Activated T-helper 9 cell treated with anti-CD3 and anti-CD28 coated beads, Interleukin-2, amount 50 U/mL, for 16 hours (primary cell): Measurements from ENCODE around the gene TGFBR1.

Experiments
- DNase-seq: peaks from one replicate; pipeline ENCODE4 v3.0.0-alpha.2; 2020; ENCODE audit warnings: low read depth

TGFBR1 gene

DNA sequence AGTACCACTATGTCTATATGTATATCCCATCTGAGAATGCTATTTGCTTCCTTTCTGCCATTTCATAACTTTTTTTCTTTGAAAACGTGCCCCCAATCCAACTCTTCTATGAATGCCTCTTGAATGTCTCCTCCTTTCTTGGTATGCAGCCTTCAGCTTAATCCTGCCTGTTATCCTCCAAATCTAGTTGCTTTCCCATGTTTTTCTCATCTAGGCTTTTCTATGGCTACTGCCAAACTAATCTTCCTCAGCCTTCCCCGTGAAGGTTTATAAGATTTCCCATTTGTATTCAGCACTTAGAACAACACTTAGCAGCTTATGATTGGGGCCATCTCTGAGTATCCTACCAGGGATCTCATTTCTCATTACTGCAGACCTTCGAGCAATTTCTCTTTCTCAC is 2.5 kb downstream of the TGFBR1 start:
- no peak for DNase-seq

DNA sequence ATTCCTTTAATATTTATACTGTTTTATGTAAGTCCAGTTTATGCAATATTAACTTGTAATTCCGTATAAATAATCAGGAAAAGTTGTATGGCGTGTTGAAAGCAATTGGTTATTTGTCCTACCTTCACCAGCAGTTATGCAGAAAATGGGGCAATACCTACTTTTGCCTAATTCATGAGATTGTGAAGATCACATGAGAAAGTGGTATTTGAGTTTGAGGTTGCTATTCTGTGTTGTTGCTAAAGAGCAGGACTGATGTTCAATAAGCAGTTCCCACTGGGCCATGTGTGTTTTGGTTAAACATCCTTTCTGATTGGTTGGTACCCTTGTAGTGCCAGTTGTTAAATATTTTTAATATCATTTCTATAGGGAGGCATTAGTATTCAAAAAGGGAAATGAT is 3.2 kb downstream of the TGFBR1 start:
- DNase-seq = no peak

DNA sequence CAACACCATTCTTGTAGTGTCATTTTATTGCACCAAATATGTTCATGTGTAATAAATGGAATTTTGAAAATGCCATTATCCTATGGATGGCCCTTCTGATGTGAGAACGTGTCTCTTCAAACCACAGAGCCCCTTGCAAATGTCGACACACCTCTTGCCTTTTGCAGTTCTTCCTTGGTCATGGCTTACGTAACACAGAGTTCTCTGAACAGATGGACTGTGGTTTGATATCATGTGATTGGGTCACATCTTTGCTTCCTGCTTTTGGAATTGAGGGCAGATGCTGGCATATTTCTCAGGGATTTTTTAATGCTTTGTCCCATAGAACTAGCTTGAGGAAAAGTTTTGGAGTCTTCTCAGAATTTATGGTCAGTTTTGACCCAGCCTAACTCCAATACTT is 4.6 kb downstream of the TGFBR1 start:
- no peak for DNase-seq

DNA sequence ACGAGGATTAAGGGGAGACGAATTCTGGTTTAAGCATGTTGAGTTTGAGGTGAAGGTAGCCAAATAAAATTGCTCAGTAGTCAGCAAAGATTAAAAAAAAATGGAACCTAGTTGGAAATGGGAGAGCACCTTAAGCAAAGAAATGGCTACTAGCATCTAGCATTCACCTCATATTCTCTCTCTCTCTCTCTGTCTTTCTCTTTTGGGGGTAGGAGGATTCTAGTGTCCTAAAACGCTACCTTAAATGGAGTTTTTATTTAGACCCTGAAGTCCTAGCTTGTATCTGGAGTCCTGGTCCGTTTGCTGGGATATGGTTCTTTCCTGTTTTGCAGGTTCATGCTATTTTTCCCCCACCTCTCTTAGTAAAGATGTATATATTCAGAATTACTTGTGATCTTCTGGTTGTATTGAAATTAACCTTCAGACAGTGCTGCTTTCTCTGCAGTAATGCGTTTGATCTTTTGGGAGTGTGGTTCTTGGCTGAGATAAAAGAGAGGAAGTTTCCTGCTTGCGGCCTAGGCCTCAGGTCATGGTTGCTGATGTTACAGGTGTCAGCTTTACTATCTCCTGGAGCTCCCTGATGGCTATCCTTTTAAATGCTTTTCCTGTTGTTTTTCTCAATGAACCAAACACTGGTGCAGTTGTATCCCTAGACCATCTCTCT is 8.0 kb downstream of the TGFBR1 start:
- DNase-seq = no peak

DNA sequence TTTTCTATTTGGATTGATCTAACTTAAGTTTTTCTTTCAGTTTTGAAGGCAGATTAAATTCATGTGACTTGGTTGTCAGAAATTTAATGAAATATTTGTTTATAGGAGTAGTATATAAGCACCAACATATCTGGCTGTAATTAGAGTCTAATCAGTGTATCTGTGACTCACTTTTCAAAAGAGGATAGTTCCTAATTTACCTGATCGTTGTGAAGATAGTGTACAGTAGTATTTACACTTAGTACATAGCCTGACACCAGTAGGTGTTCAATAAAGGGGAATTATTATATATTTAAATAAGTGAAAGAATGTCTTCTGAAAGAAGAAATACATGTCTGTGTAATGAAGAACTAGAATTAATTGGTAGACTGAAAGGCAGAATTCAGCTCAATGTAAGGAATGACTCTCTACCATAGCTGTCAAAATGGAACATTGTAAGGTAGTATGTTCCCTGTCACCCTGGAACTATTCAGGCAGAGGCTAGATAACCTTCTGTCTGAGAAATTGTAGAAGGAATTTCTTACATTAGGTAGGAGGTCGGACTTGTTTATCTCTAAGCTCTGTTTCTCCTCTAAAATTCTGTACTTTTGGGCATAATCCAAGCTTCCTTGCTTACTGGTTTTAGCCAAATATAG is 8.6 kb downstream of the TGFBR1 start:
- no peak for DNase-seq

DNA sequence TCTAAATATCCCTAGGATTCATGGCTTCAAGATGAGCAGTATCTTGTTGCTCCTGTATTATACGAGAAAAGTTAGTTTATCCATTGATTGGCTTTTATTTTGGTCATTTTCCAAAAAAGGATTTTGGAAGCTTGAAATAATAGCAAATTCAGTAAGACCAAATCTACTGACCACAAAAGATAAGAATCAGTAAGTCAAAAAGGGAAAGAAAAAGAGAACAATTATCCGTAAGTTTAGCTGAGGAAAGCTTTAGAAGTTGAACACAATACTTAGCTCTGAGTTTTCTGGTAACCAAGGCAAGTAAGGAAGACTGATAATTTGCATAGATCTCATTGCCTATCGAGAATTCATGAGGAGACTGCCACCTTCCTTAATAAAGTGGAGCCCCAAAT is 9.1 kb downstream of the TGFBR1 start:
- no peak for DNase-seq

DNA sequence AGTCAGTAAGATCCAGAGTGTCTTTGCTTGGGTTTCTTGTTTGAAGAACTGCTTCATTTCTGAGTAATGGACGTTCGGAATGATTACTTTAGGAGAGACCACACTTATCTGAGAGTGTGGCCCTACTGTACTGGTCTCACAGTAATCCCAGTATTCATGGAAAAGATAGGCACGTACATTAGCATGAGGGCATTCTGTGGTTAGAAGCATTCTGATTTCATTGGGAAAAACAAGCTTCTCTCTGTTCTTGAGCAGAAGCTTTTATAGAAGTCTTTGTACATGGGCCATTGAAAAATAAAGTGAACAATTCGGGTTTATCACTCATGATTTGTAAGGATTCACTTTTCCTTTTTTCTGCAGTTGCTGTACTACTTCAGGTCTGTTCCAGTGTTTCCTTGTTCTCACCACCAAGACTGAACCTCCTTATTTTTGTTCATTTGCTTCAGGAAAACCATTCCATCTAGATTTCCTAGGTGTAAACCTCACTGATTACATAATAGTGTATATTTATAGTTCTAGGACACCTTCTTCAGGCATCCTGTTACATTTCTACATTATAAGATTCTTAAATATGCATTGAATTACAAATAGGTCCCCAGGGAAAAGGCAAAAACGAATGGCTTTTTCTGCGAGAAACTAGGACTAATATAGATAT is 10.1 kb downstream of the TGFBR1 start:
- no peak for DNase-seq

DNA sequence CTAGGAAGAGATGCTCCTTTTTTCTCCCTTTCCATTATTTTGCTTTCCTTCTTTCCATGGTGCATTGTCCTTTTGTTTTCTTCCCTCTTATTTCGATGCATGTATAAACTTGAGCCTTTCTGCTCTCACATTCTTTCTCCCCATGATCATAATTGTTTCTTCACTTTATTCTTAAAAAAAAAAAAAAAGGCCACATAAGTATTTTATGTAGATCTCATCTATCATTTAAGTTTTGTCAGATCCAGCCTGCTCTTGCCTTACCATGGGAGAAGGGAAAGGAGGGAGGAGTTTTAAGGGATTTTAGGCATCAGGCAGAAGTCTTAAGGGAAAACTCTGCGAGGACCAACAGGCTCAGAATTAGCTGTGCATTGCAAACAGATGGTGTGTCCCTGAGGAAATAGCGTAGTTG is 11.1 kb downstream of the TGFBR1 start:
- DNase-seq = no peak

DNA sequence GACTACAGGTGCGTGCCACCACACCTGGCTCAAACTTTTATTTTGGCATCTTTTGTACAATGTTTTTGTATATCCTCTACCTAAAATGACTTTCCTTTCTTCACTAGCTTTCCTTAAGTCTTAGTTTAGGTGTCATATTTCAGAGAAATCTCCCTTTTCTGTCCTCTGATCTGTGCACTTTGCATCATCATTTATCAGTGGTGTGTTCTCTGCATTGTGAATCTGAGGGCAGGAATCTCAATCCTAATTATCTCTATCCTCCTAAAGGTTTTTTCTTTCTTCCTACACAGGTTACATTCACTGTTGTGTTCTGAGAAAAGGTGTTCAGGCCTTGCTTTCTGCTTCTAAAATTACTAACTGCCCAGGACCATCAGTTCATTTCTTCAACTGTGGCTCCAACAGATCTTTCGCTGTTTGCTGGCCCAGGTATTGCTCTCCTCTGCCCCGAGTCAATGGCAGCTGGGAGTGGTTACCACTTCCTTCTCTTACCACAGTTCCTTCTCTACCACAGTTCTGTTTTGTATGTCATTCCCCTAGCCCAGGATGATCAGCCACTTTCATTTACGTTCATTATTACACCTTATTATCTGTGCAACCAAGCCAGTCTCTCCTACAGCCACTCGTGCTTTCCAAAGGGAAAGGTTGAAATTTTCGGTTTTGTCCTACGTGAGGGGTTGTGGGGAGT is 14.0 kb downstream of the TGFBR1 start:
- peak; percentile 25 for DNase-seq

DNA sequence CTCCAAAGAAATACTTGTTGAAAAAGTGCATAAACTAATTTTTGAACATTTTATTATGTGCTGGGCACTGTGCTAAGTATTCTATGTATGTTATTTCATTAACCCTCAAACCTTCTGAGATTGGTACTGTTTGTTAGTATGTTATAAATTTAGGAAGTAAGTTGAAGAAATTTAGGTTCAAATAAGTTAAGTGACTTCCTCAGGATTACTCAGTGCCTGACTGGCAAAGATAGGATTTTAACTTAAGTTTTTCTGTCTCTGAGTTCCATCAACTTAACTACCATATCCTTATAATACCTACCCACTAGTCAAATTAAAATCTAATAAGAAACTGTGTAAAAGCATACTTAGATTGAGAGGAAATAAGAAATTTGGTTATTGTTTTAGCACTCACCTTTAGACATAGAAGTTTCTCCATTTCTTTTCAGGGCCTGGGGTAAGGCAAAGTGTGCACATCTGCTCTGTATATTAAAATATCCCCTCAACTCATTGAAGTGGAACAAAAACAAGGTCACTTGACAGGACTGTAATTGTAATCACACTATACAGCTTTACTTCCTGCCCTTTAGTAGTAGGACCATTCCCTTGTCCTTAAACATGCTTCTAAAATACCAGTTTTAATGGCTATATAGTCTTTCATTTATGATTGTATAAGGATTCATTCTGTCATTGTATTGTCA is 15.2 kb downstream of the TGFBR1 start:
- DNase-seq = no peak

DNA sequence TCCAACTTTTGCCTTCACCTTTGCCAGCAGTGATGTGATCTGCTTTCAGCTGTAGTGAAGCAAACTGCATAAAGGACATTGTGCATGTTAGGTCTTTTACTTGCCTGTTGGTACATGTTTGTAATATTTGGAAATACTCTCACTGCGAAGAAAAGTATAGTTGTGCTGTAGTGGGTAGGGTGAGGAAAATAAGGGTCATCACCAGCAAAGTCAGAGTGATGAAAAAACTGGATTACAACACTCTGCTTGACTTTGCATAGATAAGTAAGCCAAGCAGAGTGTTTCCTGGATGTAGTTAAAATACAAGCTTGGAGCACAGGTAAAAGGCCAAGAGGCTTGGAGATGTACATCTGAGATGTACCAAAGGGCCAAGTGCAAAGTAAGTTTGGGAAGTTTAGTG is 16.7 kb downstream of the TGFBR1 start:
- no peak for DNase-seq

DNA sequence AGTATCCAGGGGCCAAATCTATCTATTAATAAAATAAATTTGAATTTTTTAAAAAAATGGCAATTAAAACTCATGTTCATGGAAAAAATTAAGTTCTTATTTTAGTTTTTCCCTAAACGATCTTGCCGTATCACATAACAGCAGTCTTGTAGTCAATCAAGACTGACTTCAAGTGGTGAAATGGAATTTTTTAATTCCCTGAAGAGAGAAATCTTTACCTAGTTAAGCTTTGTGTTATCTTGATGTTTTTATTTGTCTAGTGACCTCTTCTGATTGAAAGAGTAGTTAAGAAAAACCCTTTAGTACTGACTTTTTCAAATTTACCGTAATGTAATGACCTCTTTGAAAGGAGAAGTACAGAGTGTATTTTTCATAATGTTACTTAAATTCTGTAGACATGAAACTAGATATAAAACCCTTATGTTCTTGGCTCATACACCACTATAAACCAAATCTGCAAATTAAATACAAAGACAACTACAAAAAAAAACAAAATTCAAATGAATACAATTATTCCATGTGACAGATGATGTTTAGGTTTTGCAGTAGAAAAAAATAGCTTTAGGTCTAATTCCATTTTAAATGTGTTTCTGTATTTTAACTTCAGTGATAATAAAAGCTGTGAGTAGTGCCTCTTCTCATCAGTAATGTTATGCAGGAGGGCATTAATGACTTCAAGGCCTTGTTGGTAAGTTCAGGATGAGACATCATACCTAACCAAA is 19.8 kb downstream of the TGFBR1 start:
- no peak for DNase-seq

DNA sequence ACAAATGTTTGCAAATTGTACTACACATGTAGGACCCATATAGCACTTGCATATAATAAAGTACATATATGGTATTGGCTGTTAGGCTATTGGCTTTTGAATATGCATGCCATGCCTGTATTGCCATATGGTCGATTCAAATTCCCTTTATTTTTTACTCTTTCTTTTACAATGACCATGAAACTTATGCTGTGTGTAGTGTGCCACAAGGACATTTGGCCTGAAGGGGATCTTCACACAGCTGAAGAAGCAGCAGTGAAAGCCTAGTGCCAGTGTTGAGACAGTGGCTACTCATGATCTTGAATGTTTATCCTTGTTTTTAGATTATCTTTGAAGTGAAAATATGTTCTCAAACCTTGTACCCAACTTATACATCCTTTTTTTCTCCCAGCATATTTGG is 20.5 kb downstream of the TGFBR1 start:
- no peak for DNase-seq

DNA sequence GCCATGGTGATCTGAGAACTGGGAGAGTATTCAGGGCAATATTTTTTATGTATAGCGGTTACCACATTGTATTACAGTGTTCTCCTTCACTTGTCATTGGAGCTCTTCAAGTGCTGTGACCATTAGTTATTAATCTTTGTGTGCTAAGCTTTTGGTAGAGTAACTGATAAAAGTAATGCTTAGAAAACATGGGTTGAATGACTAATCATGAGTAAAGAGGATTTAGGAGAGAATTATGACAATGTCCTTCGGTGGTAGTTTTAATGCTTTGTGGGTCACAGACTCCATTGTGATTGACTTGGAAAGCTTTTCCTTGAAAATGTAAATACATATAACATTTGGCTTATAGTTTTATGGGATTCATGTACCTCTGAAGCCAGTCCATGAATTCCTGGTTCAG is 21.4 kb downstream of the TGFBR1 start:
- no peak for DNase-seq

DNA sequence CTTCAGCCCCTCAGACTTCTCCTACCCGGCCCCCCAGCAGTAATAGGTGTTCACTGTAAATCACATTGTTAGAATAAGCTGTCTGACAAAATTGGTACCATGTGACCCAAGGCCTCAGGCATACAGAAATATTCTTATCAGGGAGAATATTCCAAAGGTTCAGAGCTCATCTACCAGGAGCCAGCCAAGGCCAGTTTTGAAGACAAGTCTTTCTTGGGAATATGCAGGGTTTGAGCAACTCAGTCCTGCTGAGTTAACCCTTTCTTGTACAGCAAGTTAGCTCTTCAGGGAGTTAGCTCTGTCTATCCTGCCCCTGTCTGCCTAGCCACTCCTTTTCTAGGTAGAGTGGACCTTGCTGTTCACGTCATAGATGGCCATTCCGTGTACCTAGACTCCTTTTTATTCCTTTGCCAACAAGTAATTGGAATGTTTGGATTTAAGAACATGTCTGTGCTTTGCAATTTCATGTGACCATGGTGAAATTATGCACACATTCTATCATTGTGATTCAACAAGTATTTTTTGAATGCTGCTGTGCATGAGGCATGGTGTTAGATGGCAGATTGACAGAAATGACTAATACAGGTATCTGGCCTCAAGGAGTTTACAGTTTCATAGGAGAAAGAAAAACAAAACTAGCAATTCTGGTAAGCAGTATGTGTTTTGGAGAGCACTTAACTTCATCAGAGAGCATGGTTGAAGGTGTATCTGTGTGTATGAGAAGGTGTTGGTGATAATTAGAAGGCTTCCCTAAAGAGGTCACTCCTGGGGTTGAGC is 22.6 kb downstream of the TGFBR1 start:
- DNase-seq = no peak

DNA sequence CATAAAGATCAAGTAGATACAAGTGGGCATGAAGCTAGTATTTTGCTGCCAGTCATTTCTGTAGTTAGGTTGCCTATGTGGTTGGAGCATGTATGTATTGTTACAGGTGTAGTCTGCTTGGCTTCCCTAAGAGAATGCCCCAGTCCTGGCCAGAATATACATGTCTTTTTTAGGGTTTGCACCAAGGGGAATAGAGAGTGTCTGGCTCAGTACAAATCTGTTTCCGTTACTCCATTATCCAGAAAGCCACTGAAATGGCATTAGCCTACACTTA is 23.2 kb downstream of the TGFBR1 start:
- no peak for DNase-seq

DNA sequence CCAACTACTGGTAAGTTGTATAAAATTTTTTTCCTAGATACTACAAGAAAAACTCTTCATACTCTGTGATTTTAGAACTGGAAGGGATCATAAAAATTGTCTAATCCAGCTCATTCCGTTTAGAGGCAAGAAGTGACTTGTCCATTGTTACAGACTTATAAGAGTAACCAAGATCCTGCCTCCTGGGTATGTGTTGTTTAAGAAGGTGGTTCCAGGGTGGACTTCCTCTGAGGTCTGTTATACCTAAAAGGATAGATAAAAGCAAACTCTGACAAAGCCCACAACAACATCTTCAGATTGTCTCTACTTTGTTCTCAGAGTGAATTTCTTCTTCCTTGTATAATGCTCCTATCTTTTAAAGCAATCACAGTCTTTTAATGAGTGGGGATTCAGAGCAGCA is 24.2 kb downstream of the TGFBR1 start:
- DNase-seq = no peak

DNA sequence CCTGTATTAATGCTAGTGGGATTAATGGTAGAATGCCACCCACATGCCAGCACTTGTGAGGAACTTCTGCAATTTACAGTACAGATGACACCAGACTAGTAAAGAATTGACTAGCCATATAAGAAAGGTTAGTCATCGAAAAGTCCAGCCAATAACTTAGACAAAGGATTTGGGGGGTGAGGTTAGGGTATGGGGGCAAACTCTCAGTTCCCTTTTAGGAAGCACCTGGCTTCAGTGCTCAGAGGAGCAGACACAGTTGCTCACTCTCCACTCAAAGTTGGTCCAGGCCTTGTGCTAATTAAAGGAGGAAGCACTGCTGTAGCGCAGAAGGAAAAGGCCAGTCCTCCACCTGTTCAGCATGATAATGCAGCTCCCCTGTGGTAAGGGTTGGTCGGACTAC is 25.2 kb downstream of the TGFBR1 start:
- no peak for DNase-seq

DNA sequence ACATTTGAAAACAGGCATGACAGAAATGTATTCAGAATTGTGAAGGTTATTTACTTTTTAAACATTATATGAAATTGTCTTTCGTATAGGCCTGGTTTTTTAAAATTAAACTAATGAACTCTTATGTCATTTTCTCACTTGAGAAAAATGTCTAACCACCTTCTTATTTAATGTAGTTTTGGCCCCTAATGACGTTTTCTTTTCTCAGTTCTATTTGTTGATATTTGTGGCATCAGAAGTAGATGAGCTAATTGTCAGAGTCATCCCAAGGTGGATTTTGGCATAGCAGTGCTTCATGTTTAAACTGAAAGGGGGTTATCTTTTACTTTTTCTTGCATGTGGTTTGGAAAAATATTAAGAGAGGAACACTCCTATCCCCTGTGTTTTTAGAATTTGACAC is 28.2 kb downstream of the TGFBR1 start:
- no peak for DNase-seq

DNA sequence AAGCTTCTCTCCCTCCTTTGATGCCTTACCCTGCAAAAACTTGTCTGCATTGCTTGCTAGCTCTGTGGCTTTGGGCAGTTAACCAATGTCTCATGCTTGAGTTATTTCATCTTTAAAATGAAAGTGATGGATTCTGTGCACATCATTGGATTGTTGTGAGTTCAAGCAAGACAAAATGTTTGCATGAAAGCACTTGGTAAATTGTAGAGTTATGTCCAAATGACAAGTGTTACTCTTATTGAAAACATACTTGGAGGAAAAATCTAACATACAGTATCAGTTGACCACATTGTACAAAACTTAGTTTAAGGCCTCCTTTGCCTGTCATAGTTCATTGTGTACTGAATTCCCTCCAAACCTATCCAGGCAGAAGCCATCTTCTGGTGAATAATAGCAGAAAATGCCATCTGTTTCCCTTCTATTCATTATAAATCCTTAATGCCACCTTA is 30.0 kb downstream of the TGFBR1 start:
- no peak for DNase-seq

DNA sequence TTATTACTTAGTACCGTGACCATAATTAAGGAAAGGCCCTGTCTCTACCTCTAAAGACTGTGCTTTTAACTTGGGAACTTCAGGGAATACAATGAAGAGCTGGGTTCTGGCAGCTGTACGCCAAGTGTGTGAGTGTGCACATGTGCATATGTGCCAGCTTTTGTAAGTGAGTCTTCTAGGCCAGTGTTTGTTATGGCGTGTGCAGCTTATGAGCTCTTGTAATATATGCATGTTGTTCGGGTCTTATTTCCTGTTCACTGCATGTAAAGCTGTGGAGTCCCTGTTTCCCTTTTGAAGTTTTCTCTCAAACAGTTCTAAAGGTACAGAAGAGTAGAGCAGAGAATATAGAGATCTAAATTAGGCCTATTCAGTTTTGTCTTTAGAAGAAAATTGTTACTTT is 30.5 kb downstream of the TGFBR1 start:
- DNase-seq = no peak
